Nephron progenitor cell (in vitro differentiated cells): ENCODE results near the gene SPECC1L.
A peak's percentile ranks its signal among the peaks of the same experiment; 100 is the strongest.

Experiments used
- DNase-seq: peaks from one replicate; pipeline ENCODE4 v3.0.0; 2021
- H3K27ac Mint-ChIP-seq: 2 replicates; pipeline ENCODE4 v1.8.0; 2021; ENCODE audit warnings: mild to moderate bottlenecking, moderate library complexity, mixed read lengths
- H3K27me3 Mint-ChIP-seq: 2 replicates; pipeline ENCODE4 v1.8.0; 2021; ENCODE audit warnings: mild to moderate bottlenecking, low read depth, mixed read lengths; ENCODE audit not compliant: poor library complexity
- H3K36me3 Mint-ChIP-seq: 2 replicates; pipeline ENCODE4 v1.8.0; 2021; ENCODE audit warnings: low read depth, mixed read lengths
- H3K4me1 Mint-ChIP-seq: 2 replicates; pipeline ENCODE4 v1.8.0; 2021; ENCODE audit warnings: mixed read lengths
- H3K4me3 Mint-ChIP-seq: 2 replicates; pipeline ENCODE4 v1.8.0; 2021; ENCODE audit warnings: mild to moderate bottlenecking, moderate library complexity, mixed read lengths
- H3K9me3 Mint-ChIP-seq: 2 replicates; pipeline ENCODE4 v1.8.0; 2021; ENCODE audit warnings: mild to moderate bottlenecking, moderate library complexity, mixed read lengths
- CTCF ChIP-seq: fragments of 200-600 bp; sonication (generic); IDR thresholded peaks from 2 replicates; pipeline ENCODE4 v1.5.0; 2021; ENCODE audit warnings: antibody characterized with exemption

The SPECC1L gene

GRCh38 chr22:24424901-24425775, 154.5 kb downstream of the SPECC1L start:
- peak overlapping the region; percentile 73 for H3K4me3 Mint-ChIP-seq
- DNase-seq, result no peak
- H3K9me3 Mint-ChIP-seq, result no peaks in the 10 kb centered on the region
- no peaks in the 10 kb centered on the region for H3K36me3 Mint-ChIP-seq
- no peak for TF ChIP-seq CTCF
- H3K27me3 Mint-ChIP-seq, result peaks cover 64% of the 10 kb centered on the region
- H3K27ac Mint-ChIP-seq, result no peak overlapping the region
- peaks cover 16% of the 10 kb centered on the region for H3K4me1 Mint-ChIP-seq

- no peak for DNase-seq
- H3K27ac Mint-ChIP-seq, result no peak overlapping the region
- H3K9me3 Mint-ChIP-seq, result no peaks in the 10 kb centered on the region
- H3K27me3 Mint-ChIP-seq, result peaks cover 63% of the 10 kb centered on the region
- peaks cover 20% of the 10 kb centered on the region for H3K4me1 Mint-ChIP-seq
- no peak overlapping the region for H3K4me3 Mint-ChIP-seq
- no peak for TF ChIP-seq CTCF
- H3K36me3 Mint-ChIP-seq, result no peaks in the 10 kb centered on the region
Observed at GRCh38 chr22:24426436-24426835, 155.8 kb downstream of the SPECC1L start.

DNA sequence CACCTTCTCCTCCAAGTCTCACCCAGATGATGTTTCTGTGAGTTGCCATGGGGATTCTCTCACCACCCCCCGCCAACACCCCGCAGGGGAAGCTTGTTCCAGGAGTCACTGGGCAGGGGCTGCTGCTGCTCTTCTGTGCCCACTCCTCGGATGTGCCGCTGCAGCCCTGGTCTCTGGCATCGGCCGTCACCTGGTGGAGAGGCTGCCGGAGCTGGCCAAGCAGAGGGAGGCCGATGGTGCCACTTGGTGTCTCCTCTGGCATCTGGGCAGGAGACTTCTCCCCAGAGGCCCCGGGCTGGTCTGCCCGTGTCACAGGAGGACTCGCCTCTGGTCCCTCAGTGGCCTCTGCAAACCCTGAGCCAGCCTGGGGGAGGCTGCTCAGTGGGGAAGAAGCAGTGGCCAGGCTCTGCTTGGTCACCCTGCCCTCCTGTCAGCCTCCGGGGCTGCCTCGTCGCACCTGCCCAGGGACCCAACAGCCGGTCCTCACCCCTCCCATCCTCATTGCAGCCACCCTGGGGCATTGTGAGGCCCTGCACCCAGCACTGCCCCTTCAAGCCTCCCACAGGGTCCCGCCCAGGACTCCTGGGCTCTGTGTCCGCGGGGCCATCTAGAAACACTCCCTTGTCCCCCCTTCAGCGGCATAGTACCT, 156.3 kb downstream of the SPECC1L start:
- Mint-ChIP-seq H3K36me3 (no peaks in the 10 kb centered on the region), H3K4me3 (no peak overlapping the region), H3K27ac (no peak overlapping the region), H3K27me3 (peaks cover 58% of the 10 kb centered on the region), H3K4me1 (peaks cover 24% of the 10 kb centered on the region), H3K9me3 (no peaks in the 10 kb centered on the region)
- no peak for TF ChIP-seq CTCF
- DNase-seq, result no peak

GRCh38 chr22:24427500-24428164, 157.0 kb downstream of the SPECC1L start, which contains the start of gene ADORA2A:
ADORA2A (plus strand) TSS chr22:24427599; CDS start chr22:24433405, 5,806 bp downstream.
- Mint-ChIP-seq H3K9me3 (no peaks in the 10 kb centered on the region), H3K36me3 (no peaks in the 10 kb centered on the region), H3K27me3 (peaks cover 53% of the 10 kb centered on the region), H3K4me3 (no peak within 1 kb of the TSS), H3K4me1 (peaks cover 28% of the 10 kb centered on the region), H3K27ac (peak within 1 kb of the TSS; percentile 2)
- TF ChIP-seq CTCF, result no peak
- DNase-seq, result no peak

- no peaks in the 10 kb centered on the region for H3K9me3 Mint-ChIP-seq
- H3K4me3 Mint-ChIP-seq, result no peak overlapping the region
- no peak for DNase-seq
- no peaks in the 10 kb centered on the region for H3K36me3 Mint-ChIP-seq
- H3K4me1 Mint-ChIP-seq, result peaks cover 30% of the 10 kb centered on the region
- no peak overlapping the region for H3K27ac Mint-ChIP-seq
- no peak for TF ChIP-seq CTCF
- peaks cover 44% of the 10 kb centered on the region for H3K27me3 Mint-ChIP-seq
Observed at GRCh38 chr22:24428751-24429410, 158.2 kb downstream of the SPECC1L start.
